Measurements from ENCODE around the gene AJM1. TPM values are rescaled to one million over a fixed set of nuclear protein-coding genes. Genes with fewer than 3 reads are reported as not detected.

AJM1 gene
- total RNA-seq, 2 donors from 2014 or later = 1.4 to 3.5 TPM

GRCh38 chr9:136847826-136848392 lies 5.6 kb downstream of the AJM1 start:
- H3K4me3 Mint-ChIP-seq = peak overlapping the region; percentile 78
- no peak for TF ChIP-seq CTCF (conservative IDR thresholded peaks at IDR 0.05)
- H3K4me1 Mint-ChIP-seq = peaks cover 2% of the 10 kb centered on the region
- H3K36me3 Mint-ChIP-seq (ENCODE audit: low read depth) = no peaks in the 10 kb centered on the region
- peak overlapping the region; percentile 89 for H3K27ac ChIP-seq (ENCODE audit: low read depth, low read length)
- peaks cover 33% of the 10 kb centered on the region for H3K27me3 Mint-ChIP-seq (ENCODE audit: insufficient read depth)
- H3K4me1 ChIP-seq (ENCODE audit: control insufficient read depth, insufficient read depth, low read length) = peaks cover 8% of the 10 kb centered on the region
- H3K27ac Mint-ChIP-seq = peak overlapping the region; percentile 89
- WGBS, 2 experiments (ENCODE audit: insufficient coverage in 1 of 2, insufficient read length in 1 of 2) = 1 to 2% methylated on average over 34 to 48 of the region's 48 CpGs
- H3K9ac ChIP-seq (ENCODE audit: extremely low read depth, low read length, poor library complexity, severe bottlenecking) = peak overlapping the region; percentile 74
- no peaks in the 10 kb centered on the region for H3K27me3 ChIP-seq (ENCODE audit: control insufficient read depth, insufficient read depth, low read length, poor library complexity, severe bottlenecking)
- H3K9me3 Mint-ChIP-seq = peaks cover 12% of the 10 kb centered on the region
- H3K9me3 ChIP-seq (ENCODE audit: control insufficient read depth, low read length) = no peaks in the 10 kb centered on the region
- DNase-seq = peak; percentile 94
- peak overlapping the region; percentile 93 for H3K4me3 ChIP-seq (ENCODE audit: low read length)
- peaks cover 10% of the 10 kb centered on the region for H3K36me3 ChIP-seq (ENCODE audit: control insufficient read depth, insufficient read depth, low read length)

GRCh38 chr9:136848393-136849037 lies 6.2 kb downstream of the AJM1 start:
- peak overlapping the region; percentile 74 for H3K9ac ChIP-seq (ENCODE audit: extremely low read depth, low read length, poor library complexity, severe bottlenecking)
- peak overlapping the region; percentile 93 for H3K4me3 ChIP-seq (ENCODE audit: low read length)
- peak overlapping the region; percentile 78 for H3K4me3 Mint-ChIP-seq
- peaks cover 10% of the 10 kb centered on the region for H3K36me3 ChIP-seq (ENCODE audit: control insufficient read depth, insufficient read depth, low read length)
- H3K27me3 ChIP-seq (ENCODE audit: control insufficient read depth, insufficient read depth, low read length, poor library complexity, severe bottlenecking) = no peaks in the 10 kb centered on the region
- no peaks in the 10 kb centered on the region for H3K9me3 ChIP-seq (ENCODE audit: control insufficient read depth, low read length)
- H3K27me3 Mint-ChIP-seq (ENCODE audit: insufficient read depth) = peaks cover 31% of the 10 kb centered on the region
- peaks cover 12% of the 10 kb centered on the region for H3K9me3 Mint-ChIP-seq
- H3K4me1 ChIP-seq (ENCODE audit: control insufficient read depth, insufficient read depth, low read length) = peaks cover 8% of the 10 kb centered on the region
- peak; percentile 86 for DNase-seq
- H3K27ac Mint-ChIP-seq = peak overlapping the region; percentile 88
- WGBS, 2 experiments (ENCODE audit: insufficient coverage in 1 of 2, insufficient read length in 1 of 2) = 0% methylated on average over 6 to 49 of the region's 53 CpGs
- peak overlapping the region; percentile 89 for H3K27ac ChIP-seq (ENCODE audit: low read depth, low read length)
- TF ChIP-seq CTCF (conservative IDR thresholded peaks at IDR 0.05) = no peak
- H3K4me1 Mint-ChIP-seq = peaks cover 2% of the 10 kb centered on the region
- H3K36me3 Mint-ChIP-seq (ENCODE audit: low read depth) = no peaks in the 10 kb centered on the region

GRCh38 chr9:136849038-136849959 lies 7.0 kb downstream of the AJM1 start, which contains the start of gene PHPT1:
Gene PHPT1, plus strand, starts transcription at chr9:136849409. Its CDS starts 22 bp downstream, at chr9:136849431.
- Mint-ChIP-seq H3K36me3 (ENCODE audit: low read depth) (no peaks in the 10 kb centered on the region), H3K9me3 (peaks cover 12% of the 10 kb centered on the region), H3K4me3 (peak within 1 kb of the TSS; percentile 78), H3K27ac (peak within 1 kb of the TSS; percentile 94), H3K4me1 (peaks cover 2% of the 10 kb centered on the region), H3K27me3 (ENCODE audit: insufficient read depth) (peaks cover 25% of the 10 kb centered on the region)
- H3K36me3 ChIP-seq (ENCODE audit: control insufficient read depth, insufficient read depth, low read length) = peaks cover 10% of the 10 kb centered on the region
- peak; percentile 99 for DNase-seq
- peak within 1 kb of the TSS; percentile 89 for H3K27ac ChIP-seq (ENCODE audit: low read depth, low read length)
- WGBS, 2 experiments (ENCODE audit: insufficient coverage in 1 of 2, insufficient read length in 1 of 2) = 0 to 1% methylated on average over 30 to 77 of the region's 77 CpGs
- no peaks in the 10 kb centered on the region for H3K27me3 ChIP-seq (ENCODE audit: control insufficient read depth, insufficient read depth, low read length, poor library complexity, severe bottlenecking)
- no peak for TF ChIP-seq CTCF (conservative IDR thresholded peaks at IDR 0.05)
- H3K4me3 ChIP-seq (ENCODE audit: low read length) = peak within 1 kb of the TSS; percentile 93
- H3K9me3 ChIP-seq (ENCODE audit: control insufficient read depth, low read length) = no peaks in the 10 kb centered on the region
- peak within 1 kb of the TSS; percentile 74 for H3K9ac ChIP-seq (ENCODE audit: extremely low read depth, low read length, poor library complexity, severe bottlenecking)
- peaks cover 8% of the 10 kb centered on the region for H3K4me1 ChIP-seq (ENCODE audit: control insufficient read depth, insufficient read depth, low read length)
